ENCODE measurements around the gene PGAP6. TPM values are rescaled to one million over a fixed set of nuclear protein-coding genes. Genes with fewer than 3 reads are reported as not detected.
"Not testable (repeated sequence)": the region's sequence is repeated elsewhere in the genome, so short reads cannot be mapped to it uniquely, and the experiment has no call there.

The PGAP6 gene
- total RNA-seq, 4 donors from 2014 or later = 19.9 to 47.6 (median 24.3) TPM

DNA sequence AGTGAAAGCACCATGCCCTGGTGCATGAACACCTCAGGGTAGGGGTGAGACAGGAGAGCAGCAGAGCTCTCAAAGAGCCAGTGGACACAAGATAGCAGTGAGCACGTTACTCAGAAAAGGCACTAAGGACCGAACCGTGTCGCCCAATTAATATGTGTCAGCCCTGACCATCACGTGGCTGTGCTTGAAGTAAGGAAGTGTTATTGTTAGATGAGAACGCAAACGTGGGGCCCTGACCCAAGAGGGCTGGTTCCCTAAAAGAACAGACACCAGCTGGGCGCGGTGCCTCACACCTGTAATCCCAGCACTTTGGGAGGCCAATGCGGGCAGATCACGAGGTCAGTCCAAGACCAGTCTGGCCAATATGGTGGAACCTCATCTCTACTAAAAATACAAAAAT is 45.5 kb downstream of the PGAP6 start:
- WGBS, 2 donors (ENCODE audit: low coverage in 1 of 2) = 81 to 94% methylated on average over 5 to 9 of the region's 11 CpGs
- no peaks in the 10 kb centered on the region for H3K9me3 ChIP-seq
- ATAC-seq = no peak
- no peak overlapping the region for H3K27ac ChIP-seq
- no peaks in the 10 kb centered on the region for H3K27me3 ChIP-seq
- H3K36me3 ChIP-seq = peaks cover 0 to 4% of the 10 kb centered on the region in 2 donors
- peaks cover 0 to 37% (median 4%) of the 10 kb centered on the region in 3 donors for H3K4me1 ChIP-seq
- TF ChIP-seq, protein P1, sequence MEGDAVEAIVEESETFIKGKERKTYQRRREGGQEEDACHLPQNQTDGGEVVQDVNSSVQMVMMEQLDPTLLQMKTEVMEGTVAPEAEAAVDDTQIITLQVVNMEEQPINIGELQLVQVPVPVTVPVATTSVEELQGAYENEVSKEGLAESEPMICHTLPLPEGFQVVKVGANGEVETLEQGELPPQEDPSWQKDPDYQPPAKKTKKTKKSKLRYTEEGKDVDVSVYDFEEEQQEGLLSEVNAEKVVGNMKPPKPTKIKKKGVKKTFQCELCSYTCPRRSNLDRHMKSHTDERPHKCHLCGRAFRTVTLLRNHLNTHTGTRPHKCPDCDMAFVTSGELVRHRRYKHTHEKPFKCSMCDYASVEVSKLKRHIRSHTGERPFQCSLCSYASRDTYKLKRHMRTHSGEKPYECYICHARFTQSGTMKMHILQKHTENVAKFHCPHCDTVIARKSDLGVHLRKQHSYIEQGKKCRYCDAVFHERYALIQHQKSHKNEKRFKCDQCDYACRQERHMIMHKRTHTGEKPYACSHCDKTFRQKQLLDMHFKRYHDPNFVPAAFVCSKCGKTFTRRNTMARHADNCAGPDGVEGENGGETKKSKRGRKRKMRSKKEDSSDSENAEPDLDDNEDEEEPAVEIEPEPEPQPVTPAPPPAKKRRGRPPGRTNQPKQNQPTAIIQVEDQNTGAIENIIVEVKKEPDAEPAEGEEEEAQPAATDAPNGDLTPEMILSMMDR (IDR thresholded peaks at IDR 0.05) = no peak
- TF ChIP-seq POLR2A (IDR thresholded peaks at IDR 0.05) = no peak
- no peak overlapping the region for H3K4me3 ChIP-seq

DNA sequence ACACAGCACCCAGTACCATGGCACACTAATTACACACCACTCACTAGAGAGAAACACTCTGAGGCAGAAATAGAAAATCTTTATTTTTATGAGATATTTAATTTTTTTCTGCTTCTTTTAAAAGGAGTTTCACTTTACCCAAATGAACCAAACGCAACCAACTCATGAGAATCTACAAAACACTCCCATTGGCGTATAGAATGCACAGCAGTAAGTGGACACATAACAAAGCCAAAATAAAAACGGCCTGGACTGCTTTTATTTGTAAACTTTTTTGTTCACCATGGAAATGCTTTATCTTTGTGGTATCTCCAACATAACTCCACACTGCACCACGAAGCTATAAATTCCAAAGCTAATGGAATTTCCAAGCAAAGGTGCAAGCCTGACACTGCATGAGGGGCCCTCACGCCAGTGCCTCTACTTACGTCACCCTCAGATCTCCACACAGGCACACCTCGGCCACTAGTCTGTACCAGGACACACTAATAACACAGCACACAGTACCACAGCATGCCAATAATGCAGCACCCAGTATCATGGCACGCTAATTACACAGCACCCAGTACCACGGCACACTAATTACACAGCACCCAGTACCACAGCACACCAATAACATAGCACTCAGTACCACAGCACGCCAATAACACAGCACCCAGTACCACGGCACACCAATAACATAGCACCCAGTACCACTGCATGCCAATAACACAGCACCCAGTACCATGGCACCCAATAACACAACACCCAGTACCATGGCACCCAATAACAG is 46.7 kb downstream of the PGAP6 start:
- H3K27ac ChIP-seq, H3K27me3 ChIP-seq, H3K36me3 ChIP-seq, H3K4me3 ChIP-seq, ATAC-seq, H3K9me3 ChIP-seq: not testable (repeated sequence)
- peaks cover 0 to 49% (median 8%) of the 10 kb centered on the region in 3 donors for H3K4me1 ChIP-seq
- WGBS, 2 donors (ENCODE audit: low coverage in 1 of 2) = 84 to 86% methylated on average over 4 to 5 of the region's 11 CpGs

DNA sequence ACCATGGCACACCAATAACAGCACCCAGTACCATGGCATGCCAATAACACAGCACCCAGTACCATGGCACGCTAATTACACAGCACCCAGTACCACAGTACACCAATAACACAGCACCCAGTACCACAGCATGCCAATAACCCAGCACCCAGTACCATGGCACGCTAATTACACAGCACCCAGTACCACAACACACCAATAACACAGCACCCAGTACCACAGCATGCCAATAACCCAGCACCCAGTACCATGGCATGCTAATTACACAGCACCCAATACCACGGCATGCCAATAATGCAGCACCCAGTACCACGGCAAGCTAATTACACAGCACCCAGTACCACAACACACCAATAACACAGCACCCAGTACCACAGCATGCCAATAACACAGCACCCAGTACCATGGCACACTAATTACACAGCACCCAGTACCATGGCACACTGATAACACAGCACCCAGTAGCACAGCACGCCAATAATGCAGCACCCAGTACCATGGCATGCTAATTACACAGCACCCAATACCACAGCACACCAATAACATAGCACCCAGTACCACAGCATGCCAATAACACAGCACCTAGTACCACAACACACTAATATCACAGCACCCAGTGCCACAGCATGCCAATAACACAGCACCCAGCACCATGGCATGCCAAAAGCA is 47.5 kb downstream of the PGAP6 start:
- H3K27me3 ChIP-seq, H3K36me3 ChIP-seq, H3K9me3 ChIP-seq, H3K27ac ChIP-seq, H3K4me3 ChIP-seq, ATAC-seq: not testable (repeated sequence)
- WGBS, 2 donors (ENCODE audit: low coverage in 1 of 2) = 80 to 96% methylated on average over 1 to 3 of the region's 5 CpGs
- peaks cover 0 to 45% (median 4%) of the 10 kb centered on the region in 3 donors for H3K4me1 ChIP-seq

DNA sequence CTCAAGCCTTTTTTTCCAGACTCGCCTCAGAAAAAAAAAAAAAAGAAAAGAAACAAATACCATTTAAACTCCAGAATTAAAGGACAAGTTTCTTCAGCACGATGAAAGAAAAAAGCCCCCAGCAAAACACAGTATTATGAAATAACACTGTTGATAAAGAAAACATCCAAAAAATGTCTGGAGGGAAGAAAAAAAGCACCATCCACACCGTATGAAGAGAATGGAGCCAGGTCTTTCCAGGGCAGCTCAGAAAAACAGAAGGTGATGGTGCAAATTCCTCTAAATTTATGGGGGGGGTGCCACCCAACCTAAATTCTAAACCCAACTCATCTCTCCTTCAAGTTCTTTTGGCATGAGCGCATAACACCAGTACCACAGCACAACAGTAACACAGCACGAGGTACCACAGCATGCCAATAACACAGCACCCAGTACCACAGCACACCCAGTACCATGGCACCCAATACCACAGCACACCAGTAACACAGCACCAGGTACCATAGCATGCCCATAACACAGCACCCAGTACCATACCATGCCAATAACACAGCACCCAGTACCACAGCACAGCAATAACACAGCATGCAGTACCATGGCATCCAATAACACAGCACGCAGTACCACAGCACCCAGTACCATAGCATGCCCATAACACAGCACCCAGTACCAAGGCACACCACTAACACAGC is 48.2 kb downstream of the PGAP6 start:
- no peak for ATAC-seq
- no peaks in the 10 kb centered on the region for H3K9me3 ChIP-seq
- WGBS, 2 donors (ENCODE audit: low coverage in 1 of 2) = 40% methylated on average over 3 of the region's 6 CpGs; no CpG with 5 or more reads in 1 of the 2 donors
- H3K4me1 ChIP-seq = peaks cover 0 to 48% (median 4%) of the 10 kb centered on the region in 3 donors
- no peak overlapping the region for H3K4me3 ChIP-seq
- TF ChIP-seq EP300 (IDR thresholded peaks at IDR 0.05) = no peak
- no peak for TF ChIP-seq POLR2A (IDR thresholded peaks at IDR 0.05)
- TF ChIP-seq, protein P1 (IDR thresholded peaks at IDR 0.05) = no peak
- no peak for TF ChIP-seq POLR2AphosphoS5 (IDR thresholded peaks at IDR 0.05)
- no peaks in the 10 kb centered on the region for H3K27me3 ChIP-seq
- peaks cover 0 to 7% of the 10 kb centered on the region in 2 donors for H3K36me3 ChIP-seq
- no peak overlapping the region for H3K27ac ChIP-seq

DNA sequence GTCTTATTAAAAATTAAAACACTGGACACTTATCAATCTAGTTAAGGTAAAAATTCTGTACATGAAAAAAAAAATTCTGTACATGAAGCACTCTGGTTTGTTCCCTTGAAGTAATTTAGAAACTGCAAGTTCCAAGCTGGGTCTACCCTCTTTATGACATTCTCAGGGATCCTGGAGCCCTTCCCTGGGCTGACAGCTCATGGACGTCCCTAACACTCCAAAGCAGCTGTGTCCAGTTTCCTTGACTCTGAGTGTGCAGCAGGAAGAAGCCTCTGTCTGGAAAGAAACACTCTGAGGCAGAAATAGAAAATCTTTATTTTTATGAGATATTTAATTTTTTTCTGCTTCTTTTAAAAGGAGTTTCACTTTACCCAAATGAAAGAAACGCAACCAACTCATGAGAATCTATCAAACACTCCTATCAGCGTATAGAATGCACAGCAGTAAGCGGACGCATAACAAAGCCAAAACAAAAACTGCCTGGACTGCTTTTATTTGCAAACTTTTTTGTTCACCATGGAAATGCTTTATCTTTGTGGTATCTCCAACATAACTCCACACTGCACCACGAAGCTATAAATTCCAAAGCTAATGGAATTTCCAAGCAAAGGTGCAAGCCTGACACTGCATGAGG is 50.5 kb downstream of the PGAP6 start:
- H3K27ac ChIP-seq, H3K27me3 ChIP-seq, H3K4me3 ChIP-seq, H3K36me3 ChIP-seq, ATAC-seq, H3K9me3 ChIP-seq: not testable (repeated sequence)
- 45 to 61% methylated on average over 4 to 6 of the region's 6 CpGs for WGBS, 2 donors (ENCODE audit: low coverage in 1 of 2)
- H3K4me1 ChIP-seq = peaks cover 0 to 57% (median 12%) of the 10 kb centered on the region in 3 donors

DNA sequence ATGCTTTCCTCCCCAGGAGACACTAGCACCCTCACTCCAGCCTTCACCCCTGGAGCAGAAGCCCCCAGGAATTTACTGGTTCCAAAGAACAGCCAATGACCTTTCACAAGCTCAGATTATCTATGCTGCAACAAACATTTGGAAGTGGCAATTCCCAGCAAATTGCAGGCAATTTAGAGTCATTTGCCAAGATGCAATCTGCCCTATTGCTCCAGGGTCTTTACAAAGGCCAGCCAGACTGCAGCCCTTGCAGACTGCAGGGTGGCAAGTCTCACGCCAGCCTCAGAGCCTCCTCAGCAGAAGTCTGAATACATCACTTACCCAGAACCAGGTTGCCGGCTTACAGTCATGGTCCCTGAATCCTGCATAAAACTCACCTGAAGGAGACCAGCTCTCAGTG is 51.0 kb downstream of the PGAP6 start:
- ATAC-seq = no peak
- Histone ChIP-seq H3K27me3 (no peaks in the 10 kb centered on the region), H3K4me3 (no peak overlapping the region), H3K36me3 (peaks cover 0 to 7% of the 10 kb centered on the region in 2 donors), H3K9me3 (no peaks in the 10 kb centered on the region), H3K4me1 (peaks cover 0 to 60% (median 12%) of the 10 kb centered on the region in 3 donors), H3K27ac (no peak overlapping the region)
- WGBS, 2 donors (ENCODE audit: low coverage in 1 of 2) = 86 to 88% methylated on average over 2 of the region's 2 CpGs
- TF ChIP-seq POLR2A (IDR thresholded peaks at IDR 0.05) (no peak), EP300 (IDR thresholded peaks at IDR 0.05) (no peak), POLR2AphosphoS5 (IDR thresholded peaks at IDR 0.05) (no peak)
- TF ChIP-seq, protein P1 (IDR thresholded peaks at IDR 0.05) = no peak
